Measurements from ENCODE around the gene SLC28A3.

Gene SLC28A3

DNA sequence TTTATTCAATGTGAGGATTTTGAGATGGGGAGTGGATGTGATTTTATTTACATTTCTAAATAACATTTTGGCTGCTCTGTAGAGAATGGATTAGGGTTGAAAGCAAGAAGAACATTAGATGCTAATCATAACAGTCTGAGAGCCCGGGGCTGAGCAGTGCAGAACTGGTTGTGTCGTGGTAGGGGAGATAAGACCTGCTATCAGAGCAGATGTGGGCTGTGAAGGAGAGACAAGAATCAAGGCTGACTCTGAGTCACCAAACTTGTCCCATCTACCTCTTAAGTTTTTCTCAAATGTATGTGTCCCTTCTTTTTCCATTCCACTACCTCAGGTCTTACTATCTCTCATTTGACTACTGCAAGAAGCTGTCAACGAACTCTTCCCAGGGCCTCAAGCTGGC lies 35.4 kb upstream of the SLC28A3 start:
- no peak for TF ChIP-seq TAF1 (IDR thresholded peaks at IDR 0.05; ENCODE audit: borderline replicate concordance, insufficient read depth, low read length)
- no peak for TF ChIP-seq SIN3A (IDR thresholded peaks at IDR 0.05; ENCODE audit: borderline replicate concordance, insufficient read depth, low read length)
- no peak for TF ChIP-seq POLR2AphosphoS5 (IDR thresholded peaks at IDR 0.05; ENCODE audit: low read depth, low read length)
- no peak for TF ChIP-seq FOXP2 (optimal IDR thresholded peaks at IDR 0.05; ENCODE audit: borderline replicate concordance, extremely low read depth, extremely low read length, insufficient read depth)
- TF ChIP-seq, protein P1, sequence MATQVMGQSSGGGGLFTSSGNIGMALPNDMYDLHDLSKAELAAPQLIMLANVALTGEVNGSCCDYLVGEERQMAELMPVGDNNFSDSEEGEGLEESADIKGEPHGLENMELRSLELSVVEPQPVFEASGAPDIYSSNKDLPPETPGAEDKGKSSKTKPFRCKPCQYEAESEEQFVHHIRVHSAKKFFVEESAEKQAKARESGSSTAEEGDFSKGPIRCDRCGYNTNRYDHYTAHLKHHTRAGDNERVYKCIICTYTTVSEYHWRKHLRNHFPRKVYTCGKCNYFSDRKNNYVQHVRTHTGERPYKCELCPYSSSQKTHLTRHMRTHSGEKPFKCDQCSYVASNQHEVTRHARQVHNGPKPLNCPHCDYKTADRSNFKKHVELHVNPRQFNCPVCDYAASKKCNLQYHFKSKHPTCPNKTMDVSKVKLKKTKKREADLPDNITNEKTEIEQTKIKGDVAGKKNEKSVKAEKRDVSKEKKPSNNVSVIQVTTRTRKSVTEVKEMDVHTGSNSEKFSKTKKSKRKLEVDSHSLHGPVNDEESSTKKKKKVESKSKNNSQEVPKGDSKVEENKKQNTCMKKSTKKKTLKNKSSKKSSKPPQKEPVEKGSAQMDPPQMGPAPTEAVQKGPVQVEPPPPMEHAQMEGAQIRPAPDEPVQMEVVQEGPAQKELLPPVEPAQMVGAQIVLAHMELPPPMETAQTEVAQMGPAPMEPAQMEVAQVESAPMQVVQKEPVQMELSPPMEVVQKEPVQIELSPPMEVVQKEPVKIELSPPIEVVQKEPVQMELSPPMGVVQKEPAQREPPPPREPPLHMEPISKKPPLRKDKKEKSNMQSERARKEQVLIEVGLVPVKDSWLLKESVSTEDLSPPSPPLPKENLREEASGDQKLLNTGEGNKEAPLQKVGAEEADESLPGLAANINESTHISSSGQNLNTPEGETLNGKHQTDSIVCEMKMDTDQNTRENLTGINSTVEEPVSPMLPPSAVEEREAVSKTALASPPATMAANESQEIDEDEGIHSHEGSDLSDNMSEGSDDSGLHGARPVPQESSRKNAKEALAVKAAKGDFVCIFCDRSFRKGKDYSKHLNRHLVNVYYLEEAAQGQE (IDR thresholded peaks at IDR 0.05; ENCODE audit: insufficient read depth in 1 of 2, low read depth in 2 of 2, low read length in 2 of 2), result no peak

DNA sequence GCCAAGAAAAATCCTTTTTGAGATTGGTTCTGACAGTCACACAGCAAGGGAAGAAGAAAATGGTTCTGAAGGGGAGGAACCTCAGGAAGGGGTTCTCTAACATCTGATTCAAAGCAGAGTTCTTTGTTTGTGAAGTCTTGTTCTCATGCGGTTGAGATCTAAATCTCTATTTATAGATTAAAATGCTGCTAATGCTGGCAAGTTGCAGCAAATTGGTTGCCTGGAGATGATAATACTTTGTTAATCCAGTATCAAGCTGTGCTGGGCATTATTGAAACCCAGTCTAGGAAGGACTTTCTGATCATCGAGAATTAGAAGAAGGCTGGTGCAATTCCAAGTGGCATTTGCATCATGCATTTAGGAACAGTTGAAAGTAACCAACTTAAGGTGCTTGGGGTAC lies 34.0 kb upstream of the SLC28A3 start:
- TF ChIP-seq, protein P1 (IDR thresholded peaks at IDR 0.05; ENCODE audit: insufficient read depth in 1 of 2, low read depth in 2 of 2, low read length in 2 of 2), result no peak
- TF ChIP-seq FOXP2 (optimal IDR thresholded peaks at IDR 0.05; ENCODE audit: borderline replicate concordance, extremely low read depth, extremely low read length, insufficient read depth), result no peak
- no peak for TF ChIP-seq SIN3A (IDR thresholded peaks at IDR 0.05; ENCODE audit: borderline replicate concordance, insufficient read depth, low read length)
- TF ChIP-seq TAF1 (IDR thresholded peaks at IDR 0.05; ENCODE audit: borderline replicate concordance, insufficient read depth, low read length), result no peak
- TF ChIP-seq POLR2AphosphoS5 (IDR thresholded peaks at IDR 0.05; ENCODE audit: low read depth, low read length), result no peak

DNA sequence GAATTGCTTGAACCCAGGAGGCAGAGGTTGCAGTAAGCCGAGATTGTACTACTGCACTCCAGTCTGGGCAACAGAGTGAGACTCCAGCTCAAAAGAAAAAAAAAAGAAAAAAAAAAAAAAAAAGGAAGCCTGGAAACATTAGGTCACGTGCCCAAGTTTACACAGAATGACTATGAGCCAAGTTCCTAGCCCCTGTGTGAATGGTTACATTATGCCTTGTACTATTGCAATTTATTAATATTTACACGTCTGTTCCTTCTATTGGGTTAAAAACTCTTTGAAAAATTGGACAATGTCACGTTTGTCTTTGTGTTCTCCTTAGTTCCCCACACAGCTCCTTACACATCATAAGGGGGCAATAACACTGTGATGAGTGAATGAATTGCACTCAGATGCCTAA lies 33.5 kb upstream of the SLC28A3 start:
- no peak for TF ChIP-seq SIN3A (IDR thresholded peaks at IDR 0.05; ENCODE audit: borderline replicate concordance, insufficient read depth, low read length)
- TF ChIP-seq, protein P1 (IDR thresholded peaks at IDR 0.05; ENCODE audit: insufficient read depth in 1 of 2, low read depth in 2 of 2, low read length in 2 of 2), result no peak
- TF ChIP-seq TAF1 (IDR thresholded peaks at IDR 0.05; ENCODE audit: borderline replicate concordance, insufficient read depth, low read length), result no peak
- TF ChIP-seq FOXP2 (optimal IDR thresholded peaks at IDR 0.05; ENCODE audit: borderline replicate concordance, extremely low read depth, extremely low read length, insufficient read depth), result no peak
- no peak for TF ChIP-seq POLR2AphosphoS5 (IDR thresholded peaks at IDR 0.05; ENCODE audit: low read depth, low read length)

DNA sequence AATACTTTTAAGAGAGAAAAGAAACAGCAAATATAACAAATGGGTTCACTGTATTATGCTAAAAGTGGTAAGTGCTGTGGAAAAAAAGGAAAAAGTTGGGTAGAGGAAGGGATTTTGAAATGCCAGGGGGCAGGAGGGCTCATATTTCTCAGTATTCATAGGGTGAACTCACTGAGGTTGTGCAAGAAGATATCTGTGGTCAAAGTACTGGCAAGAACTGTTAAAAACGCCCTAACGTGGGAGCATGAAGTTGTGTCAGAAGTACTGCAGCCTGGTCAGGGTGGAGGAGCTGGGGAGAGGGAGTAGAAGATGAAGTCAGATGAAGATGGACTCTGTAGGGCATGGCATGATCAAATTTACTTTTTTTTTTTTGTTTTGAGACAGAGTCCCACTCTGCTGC lies 31.2 kb upstream of the SLC28A3 start:
- TF ChIP-seq POLR2AphosphoS5 (IDR thresholded peaks at IDR 0.05; ENCODE audit: low read depth, low read length) (no peak), FOXP2 (optimal IDR thresholded peaks at IDR 0.05; ENCODE audit: borderline replicate concordance, extremely low read depth, extremely low read length, insufficient read depth) (no peak), TAF1 (IDR thresholded peaks at IDR 0.05; ENCODE audit: borderline replicate concordance, insufficient read depth, low read length) (no peak), SIN3A (IDR thresholded peaks at IDR 0.05; ENCODE audit: borderline replicate concordance, insufficient read depth, low read length) (no peak)
- TF ChIP-seq, protein P1 (IDR thresholded peaks at IDR 0.05; ENCODE audit: insufficient read depth in 1 of 2, low read depth in 2 of 2, low read length in 2 of 2), result no peak

DNA sequence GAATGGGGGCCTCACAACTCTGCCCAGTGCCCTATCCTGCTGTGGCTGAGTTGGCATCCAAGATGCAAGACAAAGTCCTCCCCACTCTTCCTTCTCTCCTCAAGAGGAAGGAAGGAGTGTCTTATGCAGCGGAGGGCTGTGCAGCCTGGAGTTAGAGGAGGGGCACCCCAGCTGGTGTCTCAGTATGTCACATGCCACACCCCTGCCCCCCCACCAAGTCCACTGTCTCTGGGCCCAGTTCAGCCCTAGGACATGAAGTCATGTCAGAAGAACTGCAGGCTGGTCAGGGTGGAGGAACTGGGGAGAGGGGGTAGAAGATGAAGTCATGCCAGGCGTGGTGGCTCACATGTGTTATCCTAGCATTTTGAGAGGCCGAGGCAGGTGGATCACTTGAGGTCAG lies 28.0 kb upstream of the SLC28A3 start:
- no peak for TF ChIP-seq POLR2AphosphoS5 (IDR thresholded peaks at IDR 0.05; ENCODE audit: low read depth, low read length)
- TF ChIP-seq FOXP2 (optimal IDR thresholded peaks at IDR 0.05; ENCODE audit: borderline replicate concordance, extremely low read depth, extremely low read length, insufficient read depth), result no peak
- no peak for TF ChIP-seq TAF1 (IDR thresholded peaks at IDR 0.05; ENCODE audit: borderline replicate concordance, insufficient read depth, low read length)
- TF ChIP-seq, protein P1 (IDR thresholded peaks at IDR 0.05; ENCODE audit: insufficient read depth in 1 of 2, low read depth in 2 of 2, low read length in 2 of 2), result no peak
- no peak for TF ChIP-seq SIN3A (IDR thresholded peaks at IDR 0.05; ENCODE audit: borderline replicate concordance, insufficient read depth, low read length)

All from PFSK-1 (cell line).